Caco-2 (cell line): ENCODE measurements around the gene RIBC2. TPM values are rescaled to one million over a fixed set of nuclear protein-coding genes. Genes with fewer than 3 reads are reported as not detected.

ENCODE experiments used
- BruUV-seq: library from RNA; stranded (reverse); fragments of 400-500 nt; replicated peaks from 2 replicates; lab custom pipeline; 2021; lab: Mats Ljungman, UMichigan
- CTCF ChIA-PET: fragments of 300-600 bp; sonication (Branson Sonifier 250); formaldehyde crosslinking; loops from one replicate; lab custom pipeline; 2022; ENCODE audit warnings: antibody characterized with exemption; lab: Charles Lee
- POLR2A ChIA-PET: fragments of 300-600 bp; sonication (Branson Sonifier 250); formaldehyde crosslinking; loops from one replicate; lab custom pipeline; 2022; ENCODE audit warnings: antibody characterized with exemption; lab: Charles Lee
- DNase-seq, 2 experiments: peaks; one replicate each; pipeline versions ENCODE4 v3.0.0 to v3.0.0-alpha.2; 2020 to 2022
- H3K27me3 ChIP-seq: replicated peaks from 2 replicates; pipeline ENCODE4 v1.6.0; 2011; ENCODE audit warnings: low read length; ENCODE audit not compliant: control insufficient read depth, insufficient read depth
- H3K36me3 ChIP-seq: 2 replicates; pipeline ENCODE4 v1.5.1; 2011; ENCODE audit warnings: low read length; ENCODE audit not compliant: control insufficient read depth, insufficient read depth
- H3K4me1 ChIP-seq: fragments of 250-450 bp; sonication (Bioruptor Pico); 2 replicates; pipeline ENCODE4 v1.5.1; 2020; ENCODE audit warnings: mild to moderate bottlenecking
- H3K4me3 ChIP-seq: 2 replicates; pipeline ENCODE4 v1.5.1; 2011; ENCODE audit warnings: low read depth, mild to moderate bottlenecking, control low read depth, low read length
- H3K9me3 ChIP-seq: fragments of 250-450 bp; sonication (Bioruptor Pico); 2 replicates; pipeline ENCODE4 v1.5.1; 2020; ENCODE audit warnings: mild to moderate bottlenecking, moderate library complexity
- H3K27ac Mint-ChIP-seq: one replicate; pipeline ENCODE4 v1.8.0; 2022; ENCODE audit warnings: mixed read lengths; ENCODE audit not compliant: unreplicated experiment
- H3K27me3 Mint-ChIP-seq: one replicate; pipeline ENCODE4 v1.8.0; 2022; ENCODE audit warnings: mixed read lengths; ENCODE audit not compliant: insufficient read depth, unreplicated experiment
- H3K36me3 Mint-ChIP-seq: one replicate; pipeline ENCODE4 v1.8.0; 2022; ENCODE audit warnings: mild to moderate bottlenecking, mixed read lengths; ENCODE audit not compliant: insufficient read depth, unreplicated experiment
- H3K4me1 Mint-ChIP-seq: one replicate; pipeline ENCODE4 v1.8.0; 2022; ENCODE audit warnings: low read depth, mixed read lengths; ENCODE audit not compliant: unreplicated experiment
- H3K4me3 Mint-ChIP-seq: one replicate; pipeline ENCODE4 v1.8.0; 2022; ENCODE audit warnings: mild to moderate bottlenecking, moderate library complexity, mixed read lengths; ENCODE audit not compliant: unreplicated experiment
- H3K9me3 Mint-ChIP-seq: one replicate; pipeline ENCODE4 v1.8.0; 2022; ENCODE audit warnings: mixed read lengths; ENCODE audit not compliant: unreplicated experiment
- CTCF ChIP-seq, 2 experiments: fragments of 200-600 bp in 1 of 2; IDR thresholded peaks; 1 replicate in 1 of 2; 2 replicates in 1 of 2; pipeline versions ENCODE4 v1.5.1 to v1.8.0; 2011 to 2022; ENCODE audit warnings: antibody characterized with exemption in 1 of 2, control low read depth in 1 of 2, inconsistent platforms in 1 of 2, low read depth in 1 of 2, low read length in 1 of 2, mild to moderate bottlenecking in 1 of 2, moderate library complexity in 1 of 2; ENCODE audit not compliant: insufficient read depth in 1 of 2, severe bottlenecking in 1 of 2, unreplicated experiment in 1 of 2
- intact Hi-C: fragments of 100-400 bp; cut with micrococcal nuclease; formaldehyde crosslinking; loops from one replicate; pipeline ENCODE4 v1.10.0; 2022; ENCODE audit not compliant: unreplicated experiment
- total RNA-seq: library from RNA; stranded (reverse); gene quantifications from 2 replicates; pipeline ENCODE4 v1.2.3, GENCODE V29; 2022

The RIBC2 gene
- total RNA-seq, 1 experiment from 2014 or later, result 14.1 TPM

GRCh38 chr22:45481661-45482060 is 68.2 kb downstream of the RIBC2 start:
- no peak overlapping the region for H3K4me3 Mint-ChIP-seq
- H3K27ac Mint-ChIP-seq, result peak overlapping the region; percentile 88
- no peak for TF ChIP-seq CTCF (IDR thresholded peaks at IDR 0.05; ENCODE audit: insufficient read depth in 1 of 2, low read depth in 1 of 2, low read length in 1 of 2, severe bottlenecking in 1 of 2, unreplicated experiment in 1 of 2)
- H3K27me3 ChIP-seq, result no peaks in the 10 kb centered on the region
- no peaks in the 10 kb centered on the region for H3K27me3 Mint-ChIP-seq
- intact Hi-C loops, result no loop called here
- CTCF ChIA-PET, result no interaction called here
- peaks cover 63% of the 10 kb centered on the region for H3K4me1 ChIP-seq
- H3K36me3 Mint-ChIP-seq, result peaks cover 36% of the 10 kb centered on the region
- H3K9me3 Mint-ChIP-seq, result peaks cover 14% of the 10 kb centered on the region
- H3K9me3 ChIP-seq, result peaks cover 14% of the 10 kb centered on the region
- H3K4me3 ChIP-seq, result no peak overlapping the region
- H3K4me1 Mint-ChIP-seq, result peaks cover 29% of the 10 kb centered on the region
- BruUV-seq, result no TSS peak
- no peak for DNase-seq
- POLR2A ChIA-PET, result no interaction called here
- H3K36me3 ChIP-seq, result no peaks in the 10 kb centered on the region

Other genes starting within 250 kb of the RIBC2 start
- 122 and 128 TPM in 2 replicates for gene NUP50, start 249.8 kb upstream of the RIBC2 start, total RNA-seq
- gene KIAA0930, start 172.8 kb upstream of the RIBC2 start, total RNA-seq, result 34.7 and 38.8 TPM in 2 replicates
- gene UPK3A, start 128.7 kb upstream of the RIBC2 start, total RNA-seq, result 1.9 and 2.0 TPM in 2 replicates
- gene FAM118A, start 103.8 kb upstream of the RIBC2 start, total RNA-seq, result 120 and 131 TPM in 2 replicates
- 4.6 and 5.3 TPM in 2 replicates for gene SMC1B, start 94 bp upstream of the RIBC2 start, total RNA-seq
- gene FBLN1, start 89.2 kb downstream of the RIBC2 start, total RNA-seq, result 510 and 519 TPM in 2 replicates